ENCODE data around the gene ATP8A1.
"Not testable (repeated sequence)": the region's sequence is repeated elsewhere in the genome, so short reads cannot be mapped to it uniquely, and the experiment has no call there.

DNA sequence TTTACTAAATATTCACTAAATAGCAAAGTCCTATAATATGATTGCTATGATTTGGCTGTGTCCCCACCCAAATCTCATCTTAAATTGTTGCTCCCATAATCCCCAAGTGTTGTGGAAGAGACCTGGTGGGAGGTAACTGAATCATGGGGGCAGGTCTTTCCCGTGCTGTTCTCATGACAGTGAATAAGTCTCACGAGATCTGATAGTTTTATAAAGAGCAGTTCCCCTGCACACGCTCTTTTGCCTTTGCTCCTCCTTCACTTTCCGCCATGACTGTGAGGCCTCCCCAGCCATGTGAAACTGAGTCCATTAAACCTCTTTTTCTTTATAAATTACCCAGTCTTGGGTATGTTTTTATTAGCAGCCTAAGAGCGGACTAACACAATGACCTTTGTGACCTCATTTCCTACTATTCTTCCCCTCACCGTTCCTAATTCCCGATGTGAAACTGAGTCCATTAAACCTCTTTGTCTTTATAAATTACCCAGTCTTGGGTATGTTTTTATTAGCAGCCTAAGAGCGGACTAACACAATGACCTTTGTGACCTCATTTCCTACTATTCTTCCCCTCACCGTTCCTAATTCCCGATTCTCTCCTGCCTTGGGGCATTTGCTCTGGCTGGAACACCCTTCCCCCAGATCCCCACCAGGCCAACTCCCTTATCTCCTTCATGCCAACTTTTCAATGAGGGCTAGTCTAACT, 4.2 kb downstream of the ATP8A1 start:
- TF ChIP-seq POLR2A (IDR thresholded peaks at IDR 0.05; ENCODE audit: low read depth, low read length); SPI1 (IDR thresholded peaks at IDR 0.05; ENCODE audit: low read depth, low read length); TAF1 (IDR thresholded peaks at IDR 0.05; ENCODE audit: low read depth, low read length); POLR2AphosphoS5 (IDR thresholded peaks at IDR 0.05; ENCODE audit: low read depth, low read length); PAX5 (IDR thresholded peaks at IDR 0.05; ENCODE audit: insufficient read depth, low read length, severe bottlenecking): not testable (repeated sequence)
